Uterus (tissue), 4 donors: ENCODE data around the gene EPYC. TPM values are rescaled to one million over a fixed set of nuclear protein-coding genes. Genes with fewer than 3 reads are reported as not detected.

Experiments
- DNase-seq, 2 donors: peaks; one replicate each; pipeline ENCODE4 v3.0.0-alpha.2; 2019 to 2020
- H3K27ac ChIP-seq, 2 donors: fragments of 200-600 bp; sonication (generic); 1 replicate in 1 of 2; 2 replicates in 1 of 2; pipeline ENCODE4 v1.5.1; 2016 to 2018
- H3K27me3 ChIP-seq, 2 donors: fragments of 200-600 bp; sonication (generic); one replicate each; pipeline ENCODE4 v1.5.1; 2018 to 2019; ENCODE audit warnings: control low read depth in 1 of 2
- H3K36me3 ChIP-seq, 2 donors: fragments of 200-600 bp; sonication (generic); one replicate each; pipeline ENCODE4 v1.5.1; 2019; ENCODE audit warnings: control low read depth in 1 of 2
- H3K4me1 ChIP-seq, 2 donors: fragments of 200-600 bp; sonication (generic); one replicate each; pipeline ENCODE4 v1.5.1; 2018 to 2019; ENCODE audit warnings: control low read depth in 1 of 2
- H3K4me3 ChIP-seq, 2 donors: fragments of 200-600 bp; sonication (generic); 1 replicate in 1 of 2; 2 replicates in 1 of 2; pipeline ENCODE4 v1.5.1; 2018 to 2019; ENCODE audit warnings: mild to moderate bottlenecking in 1 of 2
- H3K9me3 ChIP-seq, 2 donors: fragments of 200-600 bp; sonication (generic); one replicate each; pipeline ENCODE4 v1.5.1; 2019; ENCODE audit warnings: control low read depth in 1 of 2
- CTCF ChIP-seq, 4 experiments: fragments of 200-600 bp in 2 of 4; fragments of 450-650 bp in 2 of 4; sonication (generic) in 2 of 4; IDR thresholded peaks; one replicate each; pipeline ENCODE4 v1.5.1; 2016 to 2019; ENCODE audit warnings: antibody characterized with exemption in 4 of 4, mild to moderate bottlenecking in 2 of 4, moderate library complexity in 1 of 4
- POLR2A ChIP-seq, 2 donors: fragments of 450-650 bp; IDR thresholded peaks; one replicate each; pipeline ENCODE4 v1.6.1; 2016; ENCODE audit warnings: antibody characterized with exemption in 2 of 2, mild to moderate bottlenecking in 1 of 2, moderate library complexity in 1 of 2
- intact Hi-C: fragments of 100-400 bp; cut with DNase I; formaldehyde crosslinking; loops from one replicate; pipeline ENCODE4 v1.15.1; 2023; ENCODE audit warnings: low total_unique reads
- total RNA-seq, 4 donors: library from RNA; depleted of rRNA in 3 of 4; stranded (reverse); fragments of >200 nt in 3 of 4; gene quantifications; one replicate each; pipeline versions ENCODE4 v1.1.0 to v1.2.4, GENCODE V29; 2014 to 2023
- donor health status: DM: yes; HTN: yes; CAD: no.

Gene EPYC
- total RNA-seq, 4 donors from 2014 or later, result 0.14 TPM; not detected in 3

GRCh38 chr12:91019455-91019854 lies 14.7 kb upstream of the EPYC start:
- no peak overlapping the region for H3K4me3 ChIP-seq
- intact Hi-C loops, result no loop called here
- H3K27me3 ChIP-seq, result no peaks in the 10 kb centered on the region
- TF ChIP-seq CTCF (IDR thresholded peaks at IDR 0.05), result no peak
- TF ChIP-seq POLR2A (IDR thresholded peaks at IDR 0.05), result no peak
- no peaks in the 10 kb centered on the region for H3K36me3 ChIP-seq
- no peaks in the 10 kb centered on the region for H3K4me1 ChIP-seq
- no peak for DNase-seq
- no peaks in the 10 kb centered on the region for H3K9me3 ChIP-seq
- H3K27ac ChIP-seq, result no peak overlapping the region

- H3K4me1 ChIP-seq, result no peaks in the 10 kb centered on the region
- TF ChIP-seq POLR2A (IDR thresholded peaks at IDR 0.05), result no peak
- H3K9me3 ChIP-seq, result no peaks in the 10 kb centered on the region
- no peaks in the 10 kb centered on the region for H3K27me3 ChIP-seq
- DNase-seq, result peak in 1 of 2 donors; percentile 11
- H3K36me3 ChIP-seq, result no peaks in the 10 kb centered on the region
- H3K27ac ChIP-seq, result peak overlapping the region; percentile 17 to 26
- no peak overlapping the region for H3K4me3 ChIP-seq
- intact Hi-C loops, result no loop called here
These were observed 12.9 kb upstream of the EPYC start for GRCh38 chr12:91017511-91018263.

- no peak for TF ChIP-seq CTCF (IDR thresholded peaks at IDR 0.05)
- TF ChIP-seq POLR2A (IDR thresholded peaks at IDR 0.05), result no peak
- no peaks in the 10 kb centered on the region for H3K9me3 ChIP-seq
- no peaks in the 10 kb centered on the region for H3K36me3 ChIP-seq
- no peak for DNase-seq
- no peak overlapping the region for H3K27ac ChIP-seq
- no peaks in the 10 kb centered on the region for H3K27me3 ChIP-seq
- H3K4me3 ChIP-seq, result no peak overlapping the region
- no peaks in the 10 kb centered on the region for H3K4me1 ChIP-seq
- intact Hi-C loops, result no loop called here
These were observed 12.3 kb upstream of the EPYC start for GRCh38 chr12:91017043-91017442.

GRCh38 chr12:91009319-91009950 lies 4.7 kb upstream of the EPYC start:
- H3K27ac ChIP-seq, result no peak overlapping the region
- H3K4me3 ChIP-seq, result no peak overlapping the region
- no peak for TF ChIP-seq CTCF (IDR thresholded peaks at IDR 0.05)
- TF ChIP-seq POLR2A (IDR thresholded peaks at IDR 0.05), result no peak
- intact Hi-C loops, result no loop called here
- no peaks in the 10 kb centered on the region for H3K36me3 ChIP-seq
- H3K27me3 ChIP-seq, result no peaks in the 10 kb centered on the region
- H3K9me3 ChIP-seq, result no peaks in the 10 kb centered on the region
- no peak for DNase-seq
- no peaks in the 10 kb centered on the region for H3K4me1 ChIP-seq

GRCh38 chr12:91007531-91008290 lies 2.9 kb upstream of the EPYC start:
- intact Hi-C loops, result no loop called here
- no peaks in the 10 kb centered on the region for H3K9me3 ChIP-seq
- no peak overlapping the region for H3K27ac ChIP-seq
- H3K27me3 ChIP-seq, result no peaks in the 10 kb centered on the region
- no peaks in the 10 kb centered on the region for H3K36me3 ChIP-seq
- TF ChIP-seq POLR2A (IDR thresholded peaks at IDR 0.05) (no peak), CTCF (IDR thresholded peaks at IDR 0.05) (no peak)
- no peaks in the 10 kb centered on the region for H3K4me1 ChIP-seq
- DNase-seq, result no peak
- no peak overlapping the region for H3K4me3 ChIP-seq
